Esophagus muscularis mucosa (tissue), 4 donors: ENCODE measurements around the gene HK3. TPM values are rescaled to one million over a fixed set of nuclear protein-coding genes. Genes with fewer than 3 reads are reported as not detected.

Experiments
- DNase-seq: peaks from one replicate; pipeline ENCODE4 v3.0.0-alpha.2; 2017; ENCODE audit errors: extremely low spot score
- H3K27ac ChIP-seq, 4 donors: fragments of 200-600 bp; sonication (generic); replicated peaks in 1 of 4; 1 replicate in 3 of 4; 2 replicates in 1 of 4; pipeline ENCODE4 v1.5.1; 2016 to 2019; ENCODE audit warnings: mild to moderate bottlenecking in 1 of 4
- H3K27me3 ChIP-seq, 4 donors: fragments of 200-600 bp; sonication (generic); one replicate each; pipeline versions ENCODE4 v1.5.1 to v1.6.0; 2016 to 2019
- H3K36me3 ChIP-seq, 4 donors: fragments of 200-600 bp; sonication (generic); one replicate each; pipeline ENCODE4 v1.5.1; 2016 to 2019
- H3K4me1 ChIP-seq, 4 donors: fragments of 200-600 bp; sonication (generic); one replicate each; pipeline ENCODE4 v1.5.1; 2016 to 2019
- H3K4me3 ChIP-seq, 4 donors: fragments of 200-600 bp; sonication (generic); 1 replicate in 2 of 4; 2 replicates in 2 of 4; pipeline ENCODE4 v1.5.1; 2016 to 2019; ENCODE audit warnings: mild to moderate bottlenecking in 4 of 4, moderate library complexity in 1 of 4
- H3K9me3 ChIP-seq, 4 donors: fragments of 200-600 bp; sonication (generic); 1 replicate in 3 of 4; 2 replicates in 1 of 4; pipeline ENCODE4 v1.5.1; 2016 to 2019
- EP300 ChIP-seq: sonication (generic); formaldehyde crosslinking; IDR thresholded peaks from one replicate; pipeline ENCODE4 v1.6.1; 2017; ENCODE audit warnings: antibody characterized with exemption
- POLR2A ChIP-seq: fragments of 450-650 bp; IDR thresholded peaks from one replicate; pipeline ENCODE4 v1.6.1; 2017; ENCODE audit warnings: antibody characterized with exemption, moderate library complexity, mild to moderate bottlenecking, low read depth
- POLR2AphosphoS5 ChIP-seq, 2 donors: sonication (generic); formaldehyde crosslinking; IDR thresholded peaks; one replicate each; pipeline ENCODE4 v1.6.1; 2017; ENCODE audit warnings: antibody characterized with exemption in 2 of 2
- WGBS: methylation state at CpG from one replicate; pipeline ENCODE4 v1.1.5; 2018; 5-methylcytosine and 5-hydroxymethylcytosine counted together
- intact Hi-C: fragments of 100-400 bp; cut with DNase I; formaldehyde crosslinking; loops from one replicate; pipeline ENCODE4 v1.15.1; 2023
- total RNA-seq, 4 donors: library from RNA; depleted of rRNA; stranded (reverse); fragments of >200 nt; gene quantifications; one replicate each; pipeline versions ENCODE4 v1.1.0 to v1.2.1, GENCODE V29; 2016
- TF ChIP-seq, protein P1 (sequence below), 3 experiments: fragments of 200-600 bp in 2 of 3; fragments of 450-650 bp in 1 of 3; sonication (generic) in 2 of 3; IDR thresholded peaks; one replicate each; pipeline ENCODE4 v1.5.1; 2017 to 2019; ENCODE audit warnings: antibody characterized with exemption in 3 of 3, mild to moderate bottlenecking in 2 of 3, moderate library complexity in 1 of 3

HK3 gene
- total RNA-seq, 4 donors from 2014 or later, result 3.8 to 11.6 (median 6.9) TPM

DNA sequence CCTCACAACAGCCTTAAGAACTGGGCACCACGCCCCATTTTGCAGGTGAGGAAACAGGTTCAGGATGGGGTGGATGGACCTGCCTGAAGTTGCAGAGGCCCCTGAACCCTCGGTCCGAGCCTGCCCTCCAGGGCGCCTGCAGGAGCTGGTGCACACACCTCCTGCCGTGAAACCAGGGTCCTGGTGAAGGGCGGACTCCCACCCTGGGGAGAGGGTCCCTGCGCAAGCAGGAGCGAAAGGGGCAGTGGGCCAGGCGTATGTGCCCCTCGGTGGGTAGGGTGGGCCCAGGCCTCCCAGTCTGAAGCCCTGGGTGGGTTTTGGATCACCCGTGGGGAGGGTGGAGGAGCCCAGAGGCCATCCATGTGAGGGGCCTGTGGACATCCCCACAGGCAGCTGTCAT, 37.9 kb downstream of the HK3 start:
- Histone ChIP-seq H3K27me3 (peaks cover 0 to 82% (median 6%) of the 10 kb centered on the region in 4 donors), H3K4me1 (no peaks in the 10 kb centered on the region), H3K27ac (no peak overlapping the region), H3K4me3 (no peak overlapping the region), H3K9me3 (no peaks in the 10 kb centered on the region), H3K36me3 (no peaks in the 10 kb centered on the region)
- intact Hi-C loops, result no loop called here
- WGBS, result 87% methylated on average over 5 of the region's 11 CpGs
- DNase-seq, result no peak
- TF ChIP-seq EP300, result no peak
- no peak for TF ChIP-seq POLR2AphosphoS5 (IDR thresholded peaks at IDR 0.05)
- TF ChIP-seq, protein P1, sequence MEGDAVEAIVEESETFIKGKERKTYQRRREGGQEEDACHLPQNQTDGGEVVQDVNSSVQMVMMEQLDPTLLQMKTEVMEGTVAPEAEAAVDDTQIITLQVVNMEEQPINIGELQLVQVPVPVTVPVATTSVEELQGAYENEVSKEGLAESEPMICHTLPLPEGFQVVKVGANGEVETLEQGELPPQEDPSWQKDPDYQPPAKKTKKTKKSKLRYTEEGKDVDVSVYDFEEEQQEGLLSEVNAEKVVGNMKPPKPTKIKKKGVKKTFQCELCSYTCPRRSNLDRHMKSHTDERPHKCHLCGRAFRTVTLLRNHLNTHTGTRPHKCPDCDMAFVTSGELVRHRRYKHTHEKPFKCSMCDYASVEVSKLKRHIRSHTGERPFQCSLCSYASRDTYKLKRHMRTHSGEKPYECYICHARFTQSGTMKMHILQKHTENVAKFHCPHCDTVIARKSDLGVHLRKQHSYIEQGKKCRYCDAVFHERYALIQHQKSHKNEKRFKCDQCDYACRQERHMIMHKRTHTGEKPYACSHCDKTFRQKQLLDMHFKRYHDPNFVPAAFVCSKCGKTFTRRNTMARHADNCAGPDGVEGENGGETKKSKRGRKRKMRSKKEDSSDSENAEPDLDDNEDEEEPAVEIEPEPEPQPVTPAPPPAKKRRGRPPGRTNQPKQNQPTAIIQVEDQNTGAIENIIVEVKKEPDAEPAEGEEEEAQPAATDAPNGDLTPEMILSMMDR (IDR thresholded peaks at IDR 0.05), result no peak
- no peak for TF ChIP-seq POLR2A

DNA sequence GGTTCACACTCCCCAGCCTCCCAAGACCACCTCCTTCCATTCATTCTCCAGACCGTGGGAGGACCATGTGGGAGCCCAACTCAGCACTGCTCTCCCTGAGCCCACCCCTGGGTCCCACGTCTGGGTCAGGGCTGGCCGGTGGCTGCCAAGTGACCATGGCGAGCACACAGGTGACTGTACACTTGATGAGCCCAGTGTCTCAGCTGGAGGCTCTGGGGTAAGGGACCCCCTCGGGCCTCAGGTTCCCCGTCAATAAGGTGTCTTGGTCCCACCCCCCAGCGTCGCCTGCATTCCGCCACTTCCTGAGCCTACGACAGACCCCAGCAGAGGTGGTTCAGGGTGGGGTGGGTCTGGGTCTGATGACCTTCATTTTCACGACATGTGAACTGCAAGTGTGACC, 38.8 kb downstream of the HK3 start:
- Histone ChIP-seq H3K9me3 (no peaks in the 10 kb centered on the region), H3K27me3 (peaks cover 0 to 82% (median 6%) of the 10 kb centered on the region in 4 donors), H3K36me3 (no peaks in the 10 kb centered on the region), H3K4me1 (no peaks in the 10 kb centered on the region), H3K27ac (no peak overlapping the region), H3K4me3 (no peak overlapping the region)
- TF ChIP-seq EP300, result no peak
- no peak for TF ChIP-seq POLR2AphosphoS5 (IDR thresholded peaks at IDR 0.05)
- TF ChIP-seq, protein P1 (IDR thresholded peaks at IDR 0.05), result no peak
- TF ChIP-seq POLR2A, result no peak
- no peak for DNase-seq
- intact Hi-C loops, result no loop called here
- WGBS, result 83% methylated on average over 8 of the region's 11 CpGs

DNA sequence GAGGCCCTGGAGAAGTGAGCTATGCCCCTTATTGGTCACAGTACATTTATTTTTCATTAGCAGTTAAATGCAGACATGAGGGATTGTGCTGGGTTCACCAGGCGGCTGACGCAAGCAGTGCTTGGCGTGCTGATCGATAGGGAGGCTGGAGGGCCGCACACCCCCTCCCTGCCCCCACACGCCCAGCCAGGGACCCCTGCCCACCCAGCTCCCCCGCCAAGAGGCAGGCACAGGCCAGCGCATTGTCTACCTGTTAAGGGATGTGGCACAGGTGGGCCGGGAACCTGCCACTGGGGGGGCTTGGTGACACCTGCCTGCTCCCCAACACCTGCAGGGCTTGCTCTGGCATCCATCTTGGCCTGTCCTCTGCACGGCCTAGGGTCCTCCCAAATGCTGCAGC, 39.2 kb downstream of the HK3 start:
- intact Hi-C loops, result no loop called here
- H3K4me3 ChIP-seq, result no peak overlapping the region
- no peaks in the 10 kb centered on the region for H3K4me1 ChIP-seq
- H3K36me3 ChIP-seq, result no peaks in the 10 kb centered on the region
- DNase-seq, result no peak
- no peaks in the 10 kb centered on the region for H3K9me3 ChIP-seq
- peaks cover 0 to 82% (median 6%) of the 10 kb centered on the region in 4 donors for H3K27me3 ChIP-seq
- H3K27ac ChIP-seq, result no peak overlapping the region
- 70% methylated on average over 9 of the region's 10 CpGs for WGBS
- TF ChIP-seq POLR2AphosphoS5 (IDR thresholded peaks at IDR 0.05), result no peak
- TF ChIP-seq, protein P1 (IDR thresholded peaks at IDR 0.05), result no peak
- TF ChIP-seq POLR2A, result no peak
- TF ChIP-seq EP300, result no peak

DNA sequence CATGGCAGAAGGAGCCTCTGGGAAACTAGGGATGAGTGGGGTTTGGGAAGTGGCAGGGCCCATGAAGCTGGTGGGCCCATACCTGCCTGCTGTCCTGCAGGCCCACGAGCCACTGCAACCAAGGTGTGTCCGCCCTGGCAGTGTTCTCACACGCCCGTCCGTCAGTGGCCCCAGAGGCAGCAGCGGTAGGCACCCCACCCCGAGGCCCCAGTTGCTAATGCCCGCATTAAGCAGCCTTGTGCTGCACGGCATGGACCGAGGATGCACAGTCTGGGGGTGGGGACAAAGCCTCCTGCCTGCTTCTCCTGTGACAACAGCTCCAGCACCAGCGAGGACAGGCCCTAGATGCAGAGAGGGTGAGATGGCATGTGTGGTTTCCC, 41.3 kb downstream of the HK3 start:
- no peak for TF ChIP-seq POLR2AphosphoS5 (IDR thresholded peaks at IDR 0.05)
- TF ChIP-seq, protein P1 (IDR thresholded peaks at IDR 0.05), result no peak
- no peak for TF ChIP-seq EP300
- H3K27ac ChIP-seq, result no peak overlapping the region
- no peaks in the 10 kb centered on the region for H3K36me3 ChIP-seq
- peaks cover 0 to 79% (median 3%) of the 10 kb centered on the region in 4 donors for H3K27me3 ChIP-seq
- no peaks in the 10 kb centered on the region for H3K4me1 ChIP-seq
- no peak for DNase-seq
- H3K9me3 ChIP-seq, result no peaks in the 10 kb centered on the region
- intact Hi-C loops, result no loop called here
- 57% methylated on average over 3 of the region's 11 CpGs for WGBS
- H3K4me3 ChIP-seq, result no peak overlapping the region

DNA sequence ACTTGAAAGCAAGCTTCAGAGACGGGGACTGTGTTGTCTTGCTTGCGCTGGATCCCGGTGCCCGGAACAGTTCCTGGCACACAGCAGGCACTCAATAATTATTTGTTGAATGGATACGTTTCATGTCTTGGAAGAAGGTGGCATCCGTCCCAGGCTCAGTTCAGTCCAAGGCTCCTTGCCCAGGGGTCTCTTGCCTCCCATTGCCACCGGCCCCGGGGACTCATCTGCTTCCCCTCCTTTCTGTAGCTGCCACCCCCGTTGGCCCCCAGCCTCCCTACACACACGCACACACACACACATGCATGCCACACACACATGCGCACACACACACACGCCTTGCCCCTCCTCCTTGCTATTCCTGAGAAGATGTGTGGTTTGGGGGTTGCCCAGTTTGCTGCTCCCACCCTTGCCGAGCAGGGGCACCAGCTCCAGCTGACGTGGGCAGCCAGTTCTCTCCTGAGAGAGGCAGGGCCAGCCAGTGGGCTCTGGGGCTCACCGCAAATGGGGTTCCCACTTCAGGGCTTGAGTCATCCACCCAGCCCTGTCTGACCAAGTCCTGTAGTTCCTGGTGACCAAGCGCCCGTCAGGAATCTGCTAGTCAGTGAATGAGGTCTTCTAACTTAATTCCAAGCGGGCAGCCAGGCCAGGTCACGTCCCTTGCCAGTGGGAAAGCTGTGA, 41.8 kb downstream of the HK3 start:
- Histone ChIP-seq H3K4me3 (no peak overlapping the region), H3K27ac (no peak overlapping the region), H3K4me1 (no peaks in the 10 kb centered on the region), H3K36me3 (no peaks in the 10 kb centered on the region), H3K9me3 (no peaks in the 10 kb centered on the region), H3K27me3 (peaks cover 0 to 74% (median under 1%) of the 10 kb centered on the region in 4 donors)
- no peak for DNase-seq
- intact Hi-C loops, result no loop called here
- TF ChIP-seq POLR2AphosphoS5 (IDR thresholded peaks at IDR 0.05), result no peak
- TF ChIP-seq POLR2A, result no peak
- WGBS, result 76% methylated on average over 15 of the region's 19 CpGs
